MM.1S (cell line): ENCODE measurements around the gene FGD2.

Experiments
- EZH2 ChIP-seq: fragments of 300-600 bp; sonication (generic); optimal IDR thresholded peaks from 2 replicates; pipeline ENCODE3; 2017; ENCODE audit warnings: low read depth, mild to moderate bottlenecking, antibody characterized with exemption, low read length, mixed read lengths
- TF ChIP-seq, protein P1 (sequence below): fragments of 300-600 bp; sonication (generic); IDR thresholded peaks from 2 replicates; pipeline ENCODE4 v1.5.1; 2016; ENCODE audit warnings: antibody characterized with exemption, low read length, mixed read lengths

DNA sequence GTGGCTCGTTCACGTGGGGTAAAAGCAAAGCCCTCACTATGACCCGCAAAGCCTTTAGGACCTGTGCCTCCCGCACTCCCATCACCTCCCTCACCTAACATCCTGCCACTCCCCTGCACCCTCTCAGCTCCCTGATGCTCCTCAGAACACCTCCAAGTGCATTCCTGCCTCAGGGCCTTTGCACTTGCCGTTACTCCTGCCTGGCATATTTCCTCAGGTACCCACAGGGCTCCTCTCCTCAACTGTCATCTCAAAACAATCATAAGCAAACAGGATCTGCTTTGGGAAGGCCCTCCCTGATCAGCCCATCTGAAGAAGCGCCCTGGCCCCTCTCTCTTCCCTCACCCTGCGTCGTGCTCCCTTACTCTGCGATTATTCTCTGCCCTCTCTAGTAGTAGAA, 49.1 kb downstream of the FGD2 start:
- TF ChIP-seq, protein P1, sequence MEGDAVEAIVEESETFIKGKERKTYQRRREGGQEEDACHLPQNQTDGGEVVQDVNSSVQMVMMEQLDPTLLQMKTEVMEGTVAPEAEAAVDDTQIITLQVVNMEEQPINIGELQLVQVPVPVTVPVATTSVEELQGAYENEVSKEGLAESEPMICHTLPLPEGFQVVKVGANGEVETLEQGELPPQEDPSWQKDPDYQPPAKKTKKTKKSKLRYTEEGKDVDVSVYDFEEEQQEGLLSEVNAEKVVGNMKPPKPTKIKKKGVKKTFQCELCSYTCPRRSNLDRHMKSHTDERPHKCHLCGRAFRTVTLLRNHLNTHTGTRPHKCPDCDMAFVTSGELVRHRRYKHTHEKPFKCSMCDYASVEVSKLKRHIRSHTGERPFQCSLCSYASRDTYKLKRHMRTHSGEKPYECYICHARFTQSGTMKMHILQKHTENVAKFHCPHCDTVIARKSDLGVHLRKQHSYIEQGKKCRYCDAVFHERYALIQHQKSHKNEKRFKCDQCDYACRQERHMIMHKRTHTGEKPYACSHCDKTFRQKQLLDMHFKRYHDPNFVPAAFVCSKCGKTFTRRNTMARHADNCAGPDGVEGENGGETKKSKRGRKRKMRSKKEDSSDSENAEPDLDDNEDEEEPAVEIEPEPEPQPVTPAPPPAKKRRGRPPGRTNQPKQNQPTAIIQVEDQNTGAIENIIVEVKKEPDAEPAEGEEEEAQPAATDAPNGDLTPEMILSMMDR: no peak
- no peak for TF ChIP-seq EZH2
